Stomach smooth muscle (tissue), 2 donors: Measurements from ENCODE around the gene KCND2.
A peak's percentile ranks its signal among the peaks of the same experiment; 100 is the strongest.
"Not testable (repeated sequence)": the region's sequence is repeated elsewhere in the genome, so short reads cannot be mapped to it uniquely, and the experiment has no call there.

ENCODE experiments used
- H3K27ac ChIP-seq: one replicate; pipeline ENCODE4 v1.7.0; 2013; ENCODE audit warnings: mild to moderate bottlenecking, low read length, inconsistent platforms
- H3K27me3 ChIP-seq, 2 donors: one replicate each; pipeline ENCODE4 v1.7.0; 2013; ENCODE audit warnings: low read length in 2 of 2; ENCODE audit not compliant: insufficient read depth in 2 of 2, control insufficient read depth in 1 of 2
- H3K36me3 ChIP-seq, 2 donors: one replicate each; pipeline ENCODE4 v1.7.0; 2013; ENCODE audit warnings: low read length in 2 of 2; ENCODE audit not compliant: control insufficient read depth in 2 of 2, insufficient read depth in 2 of 2
- H3K4me1 ChIP-seq: one replicate; pipeline ENCODE4 v1.7.0; 2013; ENCODE audit warnings: low read length; ENCODE audit not compliant: control insufficient read depth, insufficient read depth
- H3K4me3 ChIP-seq, 2 donors: one replicate each; pipeline ENCODE4 v1.7.0; 2013; ENCODE audit warnings: low read length in 2 of 2
- H3K9ac ChIP-seq, 2 donors: one replicate each; pipeline ENCODE4 v1.7.0; 2013; ENCODE audit warnings: low read length in 2 of 2, mild to moderate bottlenecking in 1 of 2
- H3K9me3 ChIP-seq, 2 donors: one replicate each; pipeline ENCODE4 v1.7.0; 2013; ENCODE audit warnings: low read length in 2 of 2; ENCODE audit not compliant: control insufficient read depth in 2 of 2
- donor health status: healthy.
- donor health status: Pancreatic carcinoma.

KCND2 gene

GRCh38 chr7:120738816-120739215, 465.8 kb downstream of the KCND2 start:
- H3K9ac ChIP-seq: no peak overlapping the region
- no peak overlapping the region for H3K4me3 ChIP-seq
- H3K4me1 ChIP-seq: no peaks in the 10 kb centered on the region
- no peaks in the 10 kb centered on the region for H3K27me3 ChIP-seq
- no peaks in the 10 kb centered on the region for H3K36me3 ChIP-seq
- H3K27ac ChIP-seq: no peak overlapping the region
- no peaks in the 10 kb centered on the region for H3K9me3 ChIP-seq

GRCh38 chr7:120740348-120740747, 467.4 kb downstream of the KCND2 start:
- H3K9me3 ChIP-seq: no peaks in the 10 kb centered on the region
- no peaks in the 10 kb centered on the region for H3K4me1 ChIP-seq
- H3K4me3 ChIP-seq: peak overlapping the region; percentile 40 to 58
- H3K27me3 ChIP-seq: no peaks in the 10 kb centered on the region
- peak overlapping the region in 1 of 2 donors; percentile 22 for H3K9ac ChIP-seq
- no peaks in the 10 kb centered on the region for H3K36me3 ChIP-seq
- no peak overlapping the region for H3K27ac ChIP-seq

GRCh38 chr7:120741371-120742042, 468.5 kb downstream of the KCND2 start:
- no peak overlapping the region for H3K27ac ChIP-seq
- H3K9me3 ChIP-seq: no peaks in the 10 kb centered on the region
- no peak overlapping the region for H3K9ac ChIP-seq
- H3K4me1 ChIP-seq: no peaks in the 10 kb centered on the region
- no peak overlapping the region for H3K4me3 ChIP-seq
- no peaks in the 10 kb centered on the region for H3K27me3 ChIP-seq
- H3K36me3 ChIP-seq: no peaks in the 10 kb centered on the region

- Histone ChIP-seq H3K27ac (no peak overlapping the region), H3K9ac (no peak overlapping the region), H3K27me3 (no peaks in the 10 kb centered on the region), H3K4me3 (no peak overlapping the region), H3K9me3 (no peaks in the 10 kb centered on the region), H3K36me3 (no peaks in the 10 kb centered on the region), H3K4me1 (no peaks in the 10 kb centered on the region)
Measured at GRCh38 chr7:120742372-120742771, 469.4 kb downstream of the KCND2 start.

GRCh38 chr7:120743128-120743527, 470.2 kb downstream of the KCND2 start:
- no peak overlapping the region for H3K9ac ChIP-seq
- H3K4me1 ChIP-seq: no peaks in the 10 kb centered on the region
- no peaks in the 10 kb centered on the region for H3K36me3 ChIP-seq
- H3K9me3 ChIP-seq: no peaks in the 10 kb centered on the region
- H3K4me3 ChIP-seq: no peak overlapping the region
- no peaks in the 10 kb centered on the region for H3K27me3 ChIP-seq
- H3K27ac ChIP-seq: no peak overlapping the region

GRCh38 chr7:120760050-120760449, 487.1 kb downstream of the KCND2 start:
- Histone ChIP-seq H3K4me1 (no peaks in the 10 kb centered on the region), H3K36me3 (no peaks in the 10 kb centered on the region), H3K27ac (no peak overlapping the region), H3K9ac (no peak overlapping the region), H3K27me3 (no peaks in the 10 kb centered on the region), H3K9me3 (no peaks in the 10 kb centered on the region), H3K4me3 (no peak overlapping the region)

- no peak overlapping the region for H3K4me3 ChIP-seq
- H3K9me3 ChIP-seq: no peaks in the 10 kb centered on the region
Measured at GRCh38 chr7:120760851-120761250, 487.9 kb downstream of the KCND2 start.

GRCh38 chr7:120770206-120770605, 497.2 kb downstream of the KCND2 start:
- Histone ChIP-seq H3K27ac (no peak overlapping the region), H3K27me3 (no peaks in the 10 kb centered on the region), H3K9ac (no peak overlapping the region)

More at GRCh38 chr7:120760851-120761250, 487.9 kb downstream of the KCND2 start:
- no peak overlapping the region for H3K27ac ChIP-seq
- H3K27me3 ChIP-seq: no peaks in the 10 kb centered on the region
- H3K9ac ChIP-seq: no peak overlapping the region
- H3K4me1 ChIP-seq: no peaks in the 10 kb centered on the region
- no peaks in the 10 kb centered on the region for H3K36me3 ChIP-seq

GRCh38 chr7:120774481-120774880, 501.5 kb downstream of the KCND2 start:
- H3K9me3 ChIP-seq: no peaks in the 10 kb centered on the region
- no peaks in the 10 kb centered on the region for H3K4me1 ChIP-seq
- no peaks in the 10 kb centered on the region for H3K36me3 ChIP-seq
- H3K27ac ChIP-seq: no peak overlapping the region
- H3K9ac ChIP-seq: no peak overlapping the region
- no peak overlapping the region for H3K4me3 ChIP-seq
- H3K27me3 ChIP-seq: no peaks in the 10 kb centered on the region

More at GRCh38 chr7:120770206-120770605, 497.2 kb downstream of the KCND2 start:
- Histone ChIP-seq H3K36me3 (no peaks in the 10 kb centered on the region), H3K4me1 (no peaks in the 10 kb centered on the region), H3K4me3 (no peak overlapping the region), H3K9me3 (no peaks in the 10 kb centered on the region)

- Histone ChIP-seq H3K4me1 (no peaks in the 10 kb centered on the region), H3K36me3 (no peaks in the 10 kb centered on the region), H3K4me3 (no peak overlapping the region), H3K27me3 (no peaks in the 10 kb centered on the region), H3K9ac (no peak overlapping the region), H3K9me3 (no peaks in the 10 kb centered on the region), H3K27ac (no peak overlapping the region)
Measured at GRCh38 chr7:120775755-120776154, 502.8 kb downstream of the KCND2 start.

GRCh38 chr7:120779078-120779477, 506.1 kb downstream of the KCND2 start:
- H3K27ac ChIP-seq, H3K4me1 ChIP-seq, H3K36me3 ChIP-seq, H3K9ac ChIP-seq, H3K27me3 ChIP-seq, H3K9me3 ChIP-seq, H3K4me3 ChIP-seq: not testable (repeated sequence)
